Neuronal stem cell (in vitro differentiated cells): Measurements from ENCODE around the gene HDAC4.

Experiments
- DNase-seq: peaks from one replicate; pipeline ENCODE4 v3.0.0-alpha.2; 2013; ENCODE audit warnings: low spot score
- H2AFZ ChIP-seq: one replicate; pipeline ENCODE4 v1.6.1; 2013; ENCODE audit warnings: mild to moderate bottlenecking, low read length, inconsistent platforms
- H2AK5ac ChIP-seq: 2 replicates; pipeline ENCODE4 v1.6.1; 2013; ENCODE audit warnings: low read depth, mild to moderate bottlenecking, inconsistent platforms, low read length, moderate library complexity, mixed read lengths
- H2BK120ac ChIP-seq: 2 replicates; pipeline ENCODE4 v1.6.1; 2013; ENCODE audit warnings: low read depth, mild to moderate bottlenecking, inconsistent platforms, low read length, moderate library complexity, mixed read lengths
- H2BK12ac ChIP-seq: one replicate; pipeline ENCODE4 v1.6.1; 2013; ENCODE audit warnings: low read length, inconsistent platforms
- H2BK15ac ChIP-seq: 2 replicates; pipeline ENCODE4 v1.6.1; 2013; ENCODE audit warnings: mild to moderate bottlenecking, low read length, inconsistent platforms, mixed read lengths
- H2BK5ac ChIP-seq: one replicate; pipeline ENCODE4 v1.6.1; 2013; ENCODE audit warnings: inconsistent platforms, mild to moderate bottlenecking, low read length, moderate library complexity
- H3K14ac ChIP-seq: one replicate; pipeline ENCODE4 v1.6.1; 2013; ENCODE audit warnings: low read length, inconsistent platforms
- H3K18ac ChIP-seq: 2 replicates; pipeline ENCODE4 v1.6.1; 2013; ENCODE audit warnings: low read length, inconsistent platforms
- H3K23ac ChIP-seq: 2 replicates; pipeline ENCODE4 v1.6.1; 2013; ENCODE audit warnings: low read depth, mild to moderate bottlenecking, mixed read lengths, low read length, inconsistent platforms; ENCODE audit not compliant: poor library complexity
- H3K27ac ChIP-seq: replicated peaks from 3 replicates; pipeline ENCODE4 v1.5.1; 2013; ENCODE audit warnings: low read length, inconsistent platforms
- H3K27me3 ChIP-seq, 3 experiments: 2 replicates each; pipeline ENCODE4 v1.6.1; 2013; ENCODE audit warnings: low read length in 3 of 3, mild to moderate bottlenecking in 2 of 3, inconsistent platforms in 1 of 3, low read depth in 1 of 3, mixed read lengths in 1 of 3, moderate library complexity in 1 of 3; ENCODE audit not compliant: control insufficient read depth in 3 of 3, insufficient read depth in 3 of 3
- H3K36me3 ChIP-seq, 2 donors: replicated peaks in 1 of 2; 2 replicates each; pipeline ENCODE4 v1.6.1; 2013; ENCODE audit warnings: low read length in 2 of 2; ENCODE audit not compliant: control insufficient read depth in 2 of 2, insufficient read depth in 2 of 2
- H3K4ac ChIP-seq: 2 replicates; pipeline ENCODE4 v1.6.1; 2013; ENCODE audit warnings: inconsistent platforms, mild to moderate bottlenecking, low read length, moderate library complexity
- H3K4me1 ChIP-seq, 2 donors: 1 replicate in 1 of 2; 2 replicates in 1 of 2; pipeline ENCODE4 v1.6.1; 2013; ENCODE audit warnings: low read length in 2 of 2, low read depth in 1 of 2; ENCODE audit not compliant: control insufficient read depth in 2 of 2, insufficient read depth in 1 of 2
- H3K4me2 ChIP-seq: one replicate; pipeline ENCODE4 v1.6.1; 2013; ENCODE audit warnings: mild to moderate bottlenecking, low read length, inconsistent platforms; ENCODE audit not compliant: insufficient read depth, poor library complexity, severe bottlenecking
- H3K4me3 ChIP-seq, 2 donors: 2 replicates each; pipeline ENCODE4 v1.5.1; 2013; ENCODE audit warnings: low read length in 2 of 2, mild to moderate bottlenecking in 2 of 2, inconsistent platforms in 1 of 2, moderate library complexity in 1 of 2
- H3K79me1 ChIP-seq: one replicate; pipeline ENCODE4 v1.6.1; 2013; ENCODE audit warnings: low read depth, mild to moderate bottlenecking, inconsistent platforms, low read length, moderate library complexity
- H3K9ac ChIP-seq: one replicate; pipeline ENCODE4 v1.6.1; 2013; ENCODE audit warnings: mild to moderate bottlenecking, low read depth, low read length, inconsistent platforms; ENCODE audit not compliant: poor library complexity
- H3K9me3 ChIP-seq, 2 donors: replicated peaks in 1 of 2; 2 replicates each; pipeline versions ENCODE3 to v1.6.1; 2013; ENCODE audit warnings: low read length in 2 of 2, mild to moderate bottlenecking in 2 of 2, inconsistent platforms in 1 of 2, low read depth in 1 of 2, mixed read lengths in 1 of 2, moderate library complexity in 1 of 2; ENCODE audit not compliant: control insufficient read depth in 2 of 2, insufficient read depth in 1 of 2
- H4K8ac ChIP-seq: one replicate; pipeline ENCODE4 v1.6.1; 2013; ENCODE audit warnings: low read depth, mild to moderate bottlenecking, inconsistent platforms, low read length, moderate library complexity
- H4K91ac ChIP-seq: one replicate; pipeline ENCODE4 v1.6.1; 2013; ENCODE audit warnings: low read length, low read depth, mild to moderate bottlenecking, inconsistent platforms; ENCODE audit not compliant: poor library complexity
- WGBS, 2 donors: extraction: QIAGEN DNeasy Blood & Tissue Kit; methylation state at CpG; one replicate each; pipeline ENCODE4 v1.1.7; 2013; ENCODE audit warnings: missing lambda C conversion rate in 2 of 2, mixed read lengths in 1 of 2; ENCODE audit not compliant: insufficient read length in 2 of 2, insufficient replicate concordance in 1 of 2; ENCODE audit errors: extremely low coverage in 2 of 2; 5-methylcytosine and 5-hydroxymethylcytosine counted together

HDAC4 gene

GRCh38 chr2:239220341-239220740, 180.5 kb downstream of the HDAC4 start:
- no peaks in the 10 kb centered on the region for H3K27me3 ChIP-seq
- no peak overlapping the region for H2BK12ac ChIP-seq
- no peak overlapping the region for H3K23ac ChIP-seq
- no peak overlapping the region for H3K4me3 ChIP-seq
- H3K9ac ChIP-seq, result no peak overlapping the region
- H3K27ac ChIP-seq, result no peak overlapping the region
- H3K4me2 ChIP-seq, result no peak overlapping the region
- H3K4ac ChIP-seq, result no peak overlapping the region
- no peak overlapping the region for H2BK120ac ChIP-seq
- no peak overlapping the region for H3K18ac ChIP-seq
- DNase-seq, result no peak
- H3K4me1 ChIP-seq, result peaks cover 0 to 17% of the 10 kb centered on the region in 2 donors
- WGBS, 2 donors, result 100% methylated on average over 1 of the region's 9 CpGs; no CpG with 5 or more reads in 1 of the 2 donors
- no peak overlapping the region for H4K91ac ChIP-seq
- H2BK15ac ChIP-seq, result no peak overlapping the region
- peaks cover 0 to 1% of the 10 kb centered on the region in 2 donors for H3K9me3 ChIP-seq
- no peak overlapping the region for H2AFZ ChIP-seq
- peaks cover 5% of the 10 kb centered on the region for H3K79me1 ChIP-seq
- no peak overlapping the region for H4K8ac ChIP-seq
- H2BK5ac ChIP-seq, result no peak overlapping the region
- no peak overlapping the region for H2AK5ac ChIP-seq
- H3K14ac ChIP-seq, result no peak overlapping the region
- no peaks in the 10 kb centered on the region for H3K36me3 ChIP-seq

- no peak overlapping the region for H3K4ac ChIP-seq
- no peaks in the 10 kb centered on the region for H3K36me3 ChIP-seq
- peak overlapping the region; percentile 42 for H3K18ac ChIP-seq
- peaks cover 0 to 1% of the 10 kb centered on the region in 2 donors for H3K9me3 ChIP-seq
- H3K4me3 ChIP-seq, result no peak overlapping the region
- no peak overlapping the region for H3K27ac ChIP-seq
- no peak overlapping the region for H3K4me2 ChIP-seq
- no peak overlapping the region for H2AFZ ChIP-seq
- WGBS, 2 donors, result no CpG with 5 or more reads among the region's 17 CpGs
- H3K14ac ChIP-seq, result no peak overlapping the region
- H2BK120ac ChIP-seq, result no peak overlapping the region
- no peak overlapping the region for H4K8ac ChIP-seq
- H4K91ac ChIP-seq, result no peak overlapping the region
- H2AK5ac ChIP-seq, result peak overlapping the region; percentile 44
- no peak overlapping the region for H2BK15ac ChIP-seq
- no peak overlapping the region for H3K9ac ChIP-seq
- H3K4me1 ChIP-seq, result peaks cover 15 to 19% of the 10 kb centered on the region in 2 donors
- DNase-seq, result no peak
- no peak overlapping the region for H2BK5ac ChIP-seq
- H3K27me3 ChIP-seq, result no peaks in the 10 kb centered on the region
- H3K23ac ChIP-seq, result peak overlapping the region; percentile 36
- peaks cover 5% of the 10 kb centered on the region for H3K79me1 ChIP-seq
- H2BK12ac ChIP-seq, result no peak overlapping the region
These were observed 184.1 kb downstream of the HDAC4 start for GRCh38 chr2:239216614-239217273.

DNA sequence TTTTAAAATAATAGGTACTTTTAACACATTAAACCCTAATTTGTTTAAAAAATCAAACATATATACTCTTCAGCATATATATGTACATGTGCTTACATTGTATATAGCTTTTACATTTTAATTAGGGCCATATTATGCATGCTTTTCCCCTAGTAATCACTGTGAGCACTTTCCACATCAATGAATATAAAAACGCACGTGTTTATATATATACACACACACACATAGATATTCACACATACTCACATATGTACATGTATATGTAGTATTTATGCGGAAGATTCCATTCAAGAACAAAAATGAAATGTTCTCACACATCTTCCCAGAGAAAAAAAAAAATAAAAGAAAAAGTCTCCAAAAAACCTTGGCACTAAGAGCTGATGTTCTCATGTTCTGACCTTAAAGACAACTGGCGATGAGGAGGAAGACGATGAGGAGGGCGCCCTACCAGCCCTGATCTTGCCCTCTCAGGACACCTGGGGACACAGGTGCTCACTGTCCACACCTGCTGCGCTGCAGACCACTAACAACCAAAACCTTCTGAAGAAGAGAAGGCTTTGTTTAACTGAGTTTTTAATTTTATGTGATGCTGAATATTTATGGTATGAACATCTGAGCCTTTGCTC, 184.7 kb downstream of the HDAC4 start:
- no peak overlapping the region for H3K9ac ChIP-seq
- peaks cover 5% of the 10 kb centered on the region for H3K79me1 ChIP-seq
- no peak overlapping the region for H3K23ac ChIP-seq
- H3K4me1 ChIP-seq, result peaks cover 21 to 22% of the 10 kb centered on the region in 2 donors
- no peak overlapping the region for H2BK5ac ChIP-seq
- no peak overlapping the region for H3K4ac ChIP-seq
- H3K14ac ChIP-seq, result no peak overlapping the region
- no peak overlapping the region for H3K4me3 ChIP-seq
- no peak overlapping the region for H3K4me2 ChIP-seq
- no peak overlapping the region for H2BK15ac ChIP-seq
- H3K27me3 ChIP-seq, result no peaks in the 10 kb centered on the region
- peak overlapping the region; percentile 44 for H2AK5ac ChIP-seq
- no peaks in the 10 kb centered on the region for H3K36me3 ChIP-seq
- no peak overlapping the region for H4K91ac ChIP-seq
- H3K27ac ChIP-seq, result no peak overlapping the region
- no peak overlapping the region for H2AFZ ChIP-seq
- H2BK12ac ChIP-seq, result peak overlapping the region; percentile 4
- no peak overlapping the region for H4K8ac ChIP-seq
- no peak for DNase-seq
- peaks cover 0 to 1% of the 10 kb centered on the region in 2 donors for H3K9me3 ChIP-seq
- H2BK120ac ChIP-seq, result no peak overlapping the region
- no peak overlapping the region for H3K18ac ChIP-seq
- no CpG with 5 or more reads among the region's 7 CpGs for WGBS, 2 donors

DNA sequence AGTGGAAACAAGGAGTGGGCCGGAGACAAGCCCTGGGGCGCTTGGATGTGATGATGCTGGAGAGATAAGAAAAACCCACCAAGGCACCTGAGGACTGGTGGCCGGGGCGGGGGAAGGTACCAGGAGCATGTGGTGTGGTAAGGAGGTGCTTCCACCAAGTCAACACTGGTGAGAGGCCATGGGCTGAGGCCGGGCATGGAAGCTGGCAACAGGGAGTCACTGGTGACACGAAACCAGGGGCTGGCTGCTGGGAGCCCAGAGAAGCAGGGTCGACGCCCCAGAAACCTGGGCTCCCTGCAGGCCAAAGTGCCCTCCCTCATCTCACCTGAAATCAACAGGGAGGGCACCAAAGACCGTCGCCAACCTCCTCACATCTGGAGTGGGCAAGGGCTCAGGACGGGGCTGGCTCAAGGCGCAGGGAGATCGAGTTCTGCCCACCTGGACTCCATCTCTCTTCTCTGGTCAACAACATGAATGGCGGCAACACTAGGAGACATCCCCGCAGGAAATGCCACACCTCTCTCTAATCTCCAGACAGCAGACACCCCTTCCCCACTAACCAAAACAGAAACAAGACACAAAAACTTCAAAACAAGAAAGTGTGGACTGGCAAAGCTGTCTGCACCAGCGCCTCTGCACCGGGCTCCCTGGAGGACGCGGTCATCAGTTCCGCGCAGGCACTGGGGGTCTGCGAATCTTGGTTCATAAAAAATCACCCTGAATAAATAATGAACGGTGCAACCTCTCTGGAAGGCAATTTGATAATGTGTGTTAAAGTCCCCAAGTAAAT, 185.5 kb downstream of the HDAC4 start:
- Histone ChIP-seq H2BK5ac (no peak overlapping the region), H3K18ac (peak overlapping the region; percentile 11), H2BK15ac (no peak overlapping the region), H3K4ac (no peak overlapping the region), H2AK5ac (no peak overlapping the region), H4K91ac (no peak overlapping the region), H3K79me1 (peaks cover 4% of the 10 kb centered on the region), H2BK120ac (no peak overlapping the region), H2AFZ (no peak overlapping the region), H3K27me3 (no peaks in the 10 kb centered on the region), H3K27ac (no peak overlapping the region), H2BK12ac (no peak overlapping the region), H3K9ac (peak overlapping the region; percentile 22), H3K4me1 (peaks cover 26 to 27% of the 10 kb centered on the region in 2 donors), H3K9me3 (peaks cover 0 to 1% of the 10 kb centered on the region in 2 donors), H3K23ac (peak overlapping the region; percentile 27), H3K36me3 (no peaks in the 10 kb centered on the region), H3K14ac (no peak overlapping the region), H4K8ac (no peak overlapping the region), H3K4me2 (no peak overlapping the region), H3K4me3 (no peak overlapping the region)
- no peak for DNase-seq
- no CpG with 5 or more reads among the region's 23 CpGs for WGBS, 2 donors
